Fibroblast of villous mesenchyme (primary cell): ENCODE measurements around the gene GABRA1. TPM values are rescaled to one million over a fixed set of nuclear protein-coding genes. Genes with fewer than 3 reads are reported as not detected.

Source experiments
- DNase-seq: peaks from one replicate; pipeline ENCODE4 v3.0.0-alpha.2; 2010; ENCODE audit warnings: low read depth
- H3K4me3 ChIP-seq: 2 replicates; pipeline ENCODE4 v1.5.1; 2011; ENCODE audit warnings: low read depth, mild to moderate bottlenecking, low read length
- CTCF ChIP-seq: IDR thresholded peaks from 2 replicates; pipeline ENCODE4 v1.5.1; 2012; ENCODE audit warnings: low read depth, mild to moderate bottlenecking, low read length; ENCODE audit not compliant: insufficient read depth
- total RNA-seq: library from RNA; depleted of rRNA; stranded (reverse); fragments of >200 nt; gene quantifications from 2 replicates; pipeline ENCODE4 v1.2.3, GENCODE V29; 2012

The GABRA1 gene
- not detected in 2 replicates for total RNA-seq

GRCh38 chr5:161847941-161848391, at the start of gene GABRA1:
TSS of gene GABRA1 (plus strand) at chr5:161848120. CDS start at chr5:161850811, 2,691 bp downstream.
- no peak within 1 kb of the TSS for H3K4me3 ChIP-seq
- DNase-seq, result no peak
- TF ChIP-seq CTCF, result no peak

GRCh38 chr5:161799316-161799715, 48.6 kb upstream of the GABRA1 start:
- TF ChIP-seq CTCF, result no peak
- H3K4me3 ChIP-seq, result no peak overlapping the region
- no peak for DNase-seq

- TF ChIP-seq CTCF, result no peak
Measured at GRCh38 chr5:161804263-161804662, 43.7 kb upstream of the GABRA1 start.

GRCh38 chr5:161846746-161847145, 1.2 kb upstream of the GABRA1 start:
- no peak for TF ChIP-seq CTCF
- DNase-seq, result no peak
- no peak overlapping the region for H3K4me3 ChIP-seq

More at GRCh38 chr5:161804263-161804662, 43.7 kb upstream of the GABRA1 start:
- DNase-seq, result no peak
- H3K4me3 ChIP-seq, result no peak overlapping the region

- no peak for DNase-seq
- TF ChIP-seq CTCF, result no peak
- H3K4me3 ChIP-seq, result no peak overlapping the region
Measured at GRCh38 chr5:161847447-161847846, 473 bp upstream of the GABRA1 start.

GRCh38 chr5:161850491-161850890, 2.6 kb downstream of the GABRA1 start:
- no peak for DNase-seq
- TF ChIP-seq CTCF, result no peak
- no peak overlapping the region for H3K4me3 ChIP-seq

- no peak for TF ChIP-seq CTCF
- H3K4me3 ChIP-seq, result no peak overlapping the region
- DNase-seq, result no peak
Measured at GRCh38 chr5:161851691-161852299, 3.9 kb downstream of the GABRA1 start.
